22Rv1 (cell line): ENCODE measurements around the gene NBEA.
A peak's percentile ranks its signal among the peaks of the same experiment; 100 is the strongest.

Experiments used
- H3K27ac ChIP-seq: fragments of 450-650 bp; 2 replicates; pipeline ENCODE4 v1.5.1; 2017
- ZFX ChIP-seq: fragments of 450-650 bp; IDR thresholded peaks from 2 replicates; pipeline ENCODE4 v1.6.1; 2017; ENCODE audit warnings: antibody characterized with exemption, borderline replicate concordance
- TF ChIP-seq, protein P1 (sequence below): fragments of 450-650 bp; IDR thresholded peaks from 2 replicates; pipeline ENCODE4 v1.5.1; 2017; ENCODE audit warnings: mild to moderate bottlenecking

NBEA gene

DNA sequence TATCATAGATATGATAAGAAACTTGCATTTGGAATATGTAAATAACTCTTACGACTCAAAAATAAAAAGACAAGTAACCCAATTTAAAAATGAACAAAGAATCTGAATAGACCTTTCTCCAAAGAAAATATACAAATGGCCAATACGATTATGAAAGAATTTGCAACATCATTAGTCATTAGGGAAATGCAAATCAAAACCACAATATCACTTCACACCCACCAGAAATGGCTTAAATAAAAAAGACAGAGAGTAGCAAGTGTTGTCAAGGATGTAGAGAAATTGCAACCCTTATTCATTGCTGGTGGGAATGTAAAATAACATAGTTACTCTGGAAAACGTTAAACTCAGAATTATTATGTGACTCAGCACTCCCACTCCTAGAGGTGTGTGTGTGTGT is 761.0 kb downstream of the NBEA start:
- TF ChIP-seq, protein P1, sequence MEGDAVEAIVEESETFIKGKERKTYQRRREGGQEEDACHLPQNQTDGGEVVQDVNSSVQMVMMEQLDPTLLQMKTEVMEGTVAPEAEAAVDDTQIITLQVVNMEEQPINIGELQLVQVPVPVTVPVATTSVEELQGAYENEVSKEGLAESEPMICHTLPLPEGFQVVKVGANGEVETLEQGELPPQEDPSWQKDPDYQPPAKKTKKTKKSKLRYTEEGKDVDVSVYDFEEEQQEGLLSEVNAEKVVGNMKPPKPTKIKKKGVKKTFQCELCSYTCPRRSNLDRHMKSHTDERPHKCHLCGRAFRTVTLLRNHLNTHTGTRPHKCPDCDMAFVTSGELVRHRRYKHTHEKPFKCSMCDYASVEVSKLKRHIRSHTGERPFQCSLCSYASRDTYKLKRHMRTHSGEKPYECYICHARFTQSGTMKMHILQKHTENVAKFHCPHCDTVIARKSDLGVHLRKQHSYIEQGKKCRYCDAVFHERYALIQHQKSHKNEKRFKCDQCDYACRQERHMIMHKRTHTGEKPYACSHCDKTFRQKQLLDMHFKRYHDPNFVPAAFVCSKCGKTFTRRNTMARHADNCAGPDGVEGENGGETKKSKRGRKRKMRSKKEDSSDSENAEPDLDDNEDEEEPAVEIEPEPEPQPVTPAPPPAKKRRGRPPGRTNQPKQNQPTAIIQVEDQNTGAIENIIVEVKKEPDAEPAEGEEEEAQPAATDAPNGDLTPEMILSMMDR = no peak
- no peak for TF ChIP-seq ZFX
- H3K27ac ChIP-seq = no peak overlapping the region

DNA sequence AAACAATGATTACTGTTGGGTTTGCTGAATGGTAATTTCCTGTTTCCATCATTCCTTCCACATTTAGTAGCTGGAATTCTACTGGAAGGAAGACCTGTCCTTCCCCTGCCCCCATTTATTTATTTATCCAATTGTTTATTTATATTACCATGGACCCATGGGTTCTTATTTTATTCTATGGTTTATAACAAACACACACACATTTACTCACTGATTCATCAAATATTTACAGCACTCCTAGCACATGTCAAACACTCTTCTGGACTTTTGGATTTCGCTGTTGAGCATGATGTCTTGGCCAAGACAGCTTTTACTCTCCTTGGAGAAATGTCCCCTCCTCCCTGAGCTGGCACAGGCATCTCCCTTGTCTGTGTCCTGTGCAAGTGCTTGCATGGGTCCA is 762.3 kb downstream of the NBEA start:
- peak overlapping the region; percentile 55 for H3K27ac ChIP-seq
- TF ChIP-seq ZFX = no peak
- TF ChIP-seq, protein P1 = no peak

DNA sequence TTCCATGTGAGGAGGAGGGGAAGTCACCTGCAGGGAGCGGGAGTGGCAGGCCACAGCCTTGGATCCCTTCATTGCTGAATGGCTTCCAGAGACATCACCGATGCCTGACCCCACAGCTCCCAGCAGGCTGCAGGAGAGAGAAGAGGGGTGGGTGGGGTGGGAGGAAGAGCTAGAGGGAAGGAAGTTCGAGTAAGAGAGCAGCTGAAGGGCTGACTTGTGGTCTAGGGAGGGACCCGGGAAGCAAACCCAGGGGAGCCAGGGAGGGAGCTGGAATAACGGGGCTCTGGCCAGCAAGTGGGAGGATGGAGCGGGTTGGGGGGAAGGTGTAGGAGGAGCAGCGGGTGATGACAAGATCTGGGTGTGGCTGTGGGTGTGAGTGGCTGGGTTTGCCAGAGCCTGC is 764.2 kb downstream of the NBEA start:
- TF ChIP-seq ZFX = no peak
- TF ChIP-seq, protein P1 = no peak
- no peak overlapping the region for H3K27ac ChIP-seq

DNA sequence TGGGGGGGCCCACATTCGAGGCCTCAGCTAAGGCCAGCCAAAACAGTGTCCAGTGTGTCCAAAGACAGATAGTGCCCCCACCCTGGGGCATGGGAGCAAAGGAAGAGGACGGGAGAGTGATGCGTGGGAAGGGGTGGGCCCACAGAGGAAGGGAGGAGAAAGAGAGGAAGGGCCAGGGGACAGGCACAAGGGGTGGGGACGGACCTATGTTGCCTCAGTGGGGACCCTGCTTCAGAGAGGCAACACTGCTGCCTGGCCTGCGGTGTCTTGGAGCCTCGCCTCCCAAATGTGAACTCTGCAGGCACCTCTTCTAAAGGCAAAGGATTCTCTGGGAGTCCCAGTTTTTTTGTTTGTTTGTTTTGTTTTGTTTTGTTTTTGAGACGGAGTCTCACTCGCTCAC is 764.7 kb downstream of the NBEA start:
- TF ChIP-seq ZFX = no peak
- TF ChIP-seq, protein P1 = no peak
- H3K27ac ChIP-seq = no peak overlapping the region

DNA sequence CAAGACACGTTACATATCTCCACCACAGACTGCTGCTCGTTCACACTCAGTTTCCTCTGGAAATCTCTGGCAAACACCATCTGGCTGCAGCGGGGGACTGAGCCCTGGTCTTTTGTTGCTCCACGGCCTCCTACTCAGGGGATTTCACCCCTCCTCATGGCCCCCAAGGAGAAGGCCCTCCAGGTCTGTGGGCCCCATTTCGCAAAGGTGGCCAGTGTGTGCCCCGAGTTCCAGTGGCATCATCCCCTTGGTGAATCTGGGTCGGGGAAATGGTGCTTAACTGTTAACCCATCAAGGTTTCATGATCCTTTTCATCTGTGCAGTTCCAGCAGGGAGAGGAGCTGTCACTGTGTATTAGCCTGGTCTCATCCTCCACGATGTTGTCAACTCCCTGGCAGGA is 769.8 kb downstream of the NBEA start:
- no peak overlapping the region for H3K27ac ChIP-seq
- TF ChIP-seq, protein P1 = no peak
- TF ChIP-seq ZFX = no peak

DNA sequence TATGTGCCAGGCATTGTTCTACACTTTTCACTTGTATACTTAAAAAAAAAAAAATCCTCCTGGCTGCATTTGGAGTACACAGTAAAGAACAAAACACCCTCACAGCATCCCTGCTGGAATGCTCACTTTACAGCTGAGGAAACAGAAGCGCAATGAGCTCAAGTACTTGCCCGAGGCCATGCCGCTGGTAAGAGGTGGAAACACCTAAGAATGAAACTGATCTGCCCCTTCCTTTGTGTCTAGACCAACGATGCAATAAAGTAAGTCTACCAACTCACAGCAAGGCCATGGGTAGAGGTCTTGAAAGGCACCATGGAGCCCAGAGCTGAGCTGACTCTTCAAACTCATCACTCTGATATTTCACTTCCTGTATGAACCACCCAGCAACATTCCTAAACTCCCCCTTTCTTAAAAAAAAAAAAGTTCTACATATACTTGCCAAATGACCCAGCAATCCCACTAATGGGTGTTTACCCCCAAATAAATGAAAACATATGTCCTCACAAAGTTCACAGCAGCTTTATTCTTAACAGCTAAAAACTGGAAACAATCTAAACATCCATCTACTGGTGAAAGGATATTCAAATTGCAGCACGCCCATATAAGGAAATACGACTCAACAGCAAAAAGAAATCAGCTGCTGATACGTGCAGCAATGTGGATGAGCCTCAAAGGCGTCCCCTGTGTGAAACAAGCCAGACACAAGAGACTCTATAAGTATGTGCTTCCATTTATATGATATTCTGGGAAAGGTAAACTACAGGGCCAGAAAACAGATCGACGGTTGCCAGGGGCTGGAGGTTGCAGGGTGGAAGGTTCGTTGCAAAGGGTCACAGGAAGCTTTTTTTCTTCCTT is 771.1 kb downstream of the NBEA start:
- TF ChIP-seq, protein P1 = no peak
- no peak for TF ChIP-seq ZFX
- no peak overlapping the region for H3K27ac ChIP-seq

DNA sequence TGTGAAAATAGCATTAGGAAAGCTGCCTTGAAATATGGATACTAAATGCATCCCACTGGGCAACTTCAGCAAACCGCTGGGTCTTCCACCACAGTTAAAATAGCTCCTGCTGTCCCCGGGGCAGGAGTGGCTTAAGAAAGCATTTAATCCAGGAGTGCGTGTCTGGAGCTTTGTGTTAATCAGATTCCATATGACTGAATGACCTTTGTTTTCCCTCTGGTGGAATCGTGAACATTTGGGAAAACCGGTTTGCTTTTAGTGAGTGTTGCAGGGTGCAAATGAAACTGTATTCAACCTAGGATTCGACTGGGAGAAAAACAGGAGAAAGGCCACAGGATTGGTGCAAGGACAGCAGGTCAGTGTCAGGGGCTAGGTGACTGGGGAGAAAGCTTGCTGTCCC is 772.1 kb downstream of the NBEA start:
- no peak overlapping the region for H3K27ac ChIP-seq
- TF ChIP-seq ZFX = no peak
- TF ChIP-seq, protein P1 = no peak
